Urothelium cell line (cell line): ENCODE results near the gene CABLES1.

ENCODE experiments used
- DNase-seq: peaks from one replicate; pipeline ENCODE4 v3.0.0; 2011; ENCODE audit warnings: low spot score, mixed read lengths
- FAIRE-seq: peaks from 2 replicates; lab custom pipeline; 2011; peaks lifted over from hg19 to GRCh38; lab: Jason Lieb, UNC

The CABLES1 gene

GRCh38 chr18:23165271-23166068, 30.2 kb downstream of the CABLES1 start:
- FAIRE-seq (no peak), DNase-seq (no peak)

GRCh38 chr18:23166891-23167541, 31.7 kb downstream of the CABLES1 start:
- DNase-seq (no peak), FAIRE-seq (no peak)

- FAIRE-seq (no peak), DNase-seq (no peak)
Measured at GRCh38 chr18:23169673-23170044, 34.4 kb downstream of the CABLES1 start.

GRCh38 chr18:23170137-23170536, 34.9 kb downstream of the CABLES1 start:
- no peak for DNase-seq
- no peak for FAIRE-seq

GRCh38 chr18:23171581-23172156, 36.4 kb downstream of the CABLES1 start:
- no peak for DNase-seq
- FAIRE-seq = no peak

- DNase-seq = no peak
- no peak for FAIRE-seq
Measured at GRCh38 chr18:23172591-23173380, 37.5 kb downstream of the CABLES1 start.

GRCh38 chr18:23173912-23174311, 38.6 kb downstream of the CABLES1 start:
- DNase-seq (no peak), FAIRE-seq (no peak)

- DNase-seq = no peak
Measured at GRCh38 chr18:23176701-23177432, 41.6 kb downstream of the CABLES1 start.

GRCh38 chr18:23177433-23178072, 42.3 kb downstream of the CABLES1 start:
- no peak for DNase-seq
- FAIRE-seq = no peak

More at GRCh38 chr18:23176701-23177432, 41.6 kb downstream of the CABLES1 start:
- no peak for FAIRE-seq

GRCh38 chr18:23178201-23178600, 42.9 kb downstream of the CABLES1 start:
- DNase-seq = no peak
- FAIRE-seq = no peak

GRCh38 chr18:23178661-23179081, 43.4 kb downstream of the CABLES1 start:
- no peak for FAIRE-seq
- DNase-seq = no peak

GRCh38 chr18:23179416-23179815, 44.1 kb downstream of the CABLES1 start:
- FAIRE-seq = no peak

GRCh38 chr18:23181547-23181946, 46.3 kb downstream of the CABLES1 start:
- FAIRE-seq = no peak
- DNase-seq = no peak

More at GRCh38 chr18:23179416-23179815, 44.1 kb downstream of the CABLES1 start:
- DNase-seq = no peak

- DNase-seq (no peak), FAIRE-seq (no peak)
Measured at GRCh38 chr18:23182606-23183005, 47.3 kb downstream of the CABLES1 start.

GRCh38 chr18:23183411-23184150, 48.3 kb downstream of the CABLES1 start:
- DNase-seq (no peak), FAIRE-seq (no peak)

GRCh38 chr18:23186781-23187180, 51.5 kb downstream of the CABLES1 start:
- FAIRE-seq (no peak), DNase-seq (no peak)

- no peak for FAIRE-seq
- no peak for DNase-seq
Measured at GRCh38 chr18:23188068-23188760, 52.9 kb downstream of the CABLES1 start.

- no peak for DNase-seq
- no peak for FAIRE-seq
Measured at GRCh38 chr18:23189099-23189498, 53.8 kb downstream of the CABLES1 start.
